ENCODE results near the gene SLC25A12. TPM values are rescaled to one million over a fixed set of nuclear protein-coding genes. Genes with fewer than 3 reads are reported as not detected.

SLC25A12 gene
- polyA plus RNA-seq, 2 of the 4 experiments (the other 2 are of a cell fraction) = 12.5 to 26.8 TPM

DNA sequence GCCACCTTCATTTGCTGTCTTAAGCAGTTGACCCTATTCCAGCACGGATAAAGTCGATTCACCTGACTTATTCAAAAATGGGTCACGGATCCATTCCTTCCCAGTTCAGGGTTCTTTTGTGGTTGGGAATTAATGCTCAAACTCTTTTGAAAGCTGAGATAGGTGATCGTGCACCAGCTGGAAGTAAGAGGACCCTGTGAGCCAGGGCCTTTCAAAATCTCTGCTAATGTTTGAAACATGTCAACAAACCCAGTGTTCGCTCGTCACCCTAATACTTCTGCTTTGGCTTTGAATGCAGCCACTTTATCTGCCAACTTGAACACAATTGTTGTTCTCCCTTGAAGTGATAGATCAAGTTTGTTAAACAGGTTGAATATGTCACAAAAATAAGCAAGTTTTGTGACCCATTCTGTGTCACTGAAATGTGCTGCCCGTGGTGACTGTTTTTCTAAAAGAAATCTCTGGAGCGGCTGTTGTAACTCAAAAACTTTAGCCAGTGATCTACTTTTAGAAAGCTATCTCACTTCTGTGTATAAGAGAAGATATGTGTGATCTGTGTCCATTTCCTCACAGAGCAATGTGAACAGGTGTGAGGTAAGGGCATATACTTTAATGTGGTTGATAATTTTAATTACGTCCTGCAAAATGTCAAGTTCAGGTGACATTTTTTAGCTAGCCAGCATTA, 45.2 kb upstream of the SLC25A12 start:
- CTCF ChIA-PET = interaction anchor here (0.9 to 2.5 kb wide), 3 partner anchors 11 to 167 kb away, joined by 3 to 5 read pairs (median 3); no protein-coding TSS in a partner anchor
- Histone ChIP-seq H3K4me2 (no peak overlapping the region), H3K9me3 (no peaks in the 10 kb centered on the region), H3K27ac (no peak overlapping the region), H3K4me1 (no peaks in the 10 kb centered on the region), H3K4me3 (no peak overlapping the region)
- FAIRE-seq = no peak
- no peak for ATAC-seq
- POLR2A ChIA-PET = no interaction called here
- DNase-seq (ENCODE audit: low read depth in 1 of 2, low spot score in 1 of 2) = no peak
- TF ChIP-seq EHF (CRISPR knock-in tag; IDR thresholded peaks at IDR 0.05) (no peak), KDM1A (IDR thresholded peaks at IDR 0.05; ENCODE audit: low read depth) (no peak), CBX8 (IDR thresholded peaks at IDR 0.05) (no peak), HOXB13 (CRISPR knock-in tag; IDR thresholded peaks at IDR 0.05; ENCODE audit: low read depth) (no peak), ESRRA (IDR thresholded peaks at IDR 0.05; ENCODE audit: borderline replicate concordance, low read length) (no peak), HDAC2 (IDR thresholded peaks at IDR 0.05) (no peak)
- TF ChIP-seq, protein P1, sequence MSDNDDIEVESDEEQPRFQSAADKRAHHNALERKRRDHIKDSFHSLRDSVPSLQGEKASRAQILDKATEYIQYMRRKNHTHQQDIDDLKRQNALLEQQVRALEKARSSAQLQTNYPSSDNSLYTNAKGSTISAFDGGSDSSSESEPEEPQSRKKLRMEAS (IDR thresholded peaks at IDR 0.05) = no peak
- TF ChIP-seq, protein P2, sequence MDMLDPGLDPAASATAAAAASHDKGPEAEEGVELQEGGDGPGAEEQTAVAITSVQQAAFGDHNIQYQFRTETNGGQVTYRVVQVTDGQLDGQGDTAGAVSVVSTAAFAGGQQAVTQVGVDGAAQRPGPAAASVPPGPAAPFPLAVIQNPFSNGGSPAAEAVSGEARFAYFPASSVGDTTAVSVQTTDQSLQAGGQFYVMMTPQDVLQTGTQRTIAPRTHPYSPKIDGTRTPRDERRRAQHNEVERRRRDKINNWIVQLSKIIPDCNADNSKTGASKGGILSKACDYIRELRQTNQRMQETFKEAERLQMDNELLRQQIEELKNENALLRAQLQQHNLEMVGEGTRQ (IDR thresholded peaks at IDR 0.05) = no peak
- WGBS (ENCODE audit: missing lambda C conversion rate) = 94% methylated on average over 9 of the region's 9 CpGs

DNA sequence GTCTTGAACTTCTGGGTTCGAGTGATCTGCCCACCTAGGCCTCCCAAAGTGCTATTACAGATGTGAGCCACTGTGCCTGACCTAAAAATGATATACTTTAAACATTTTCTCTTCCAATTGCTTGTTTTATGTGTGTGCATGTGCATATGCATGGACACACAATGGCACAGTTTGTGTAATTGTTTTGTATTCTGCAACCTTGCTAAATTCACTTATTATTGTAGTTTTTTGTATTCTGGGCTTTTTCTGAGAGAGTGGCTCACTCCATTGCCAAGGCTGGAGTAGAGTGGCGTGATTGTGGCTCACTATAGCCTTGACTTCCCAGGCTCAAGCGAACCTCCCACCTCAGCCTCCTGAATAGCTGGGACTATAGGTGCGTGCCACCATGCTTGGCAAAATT, 36.3 kb upstream of the SLC25A12 start:
- TF ChIP-seq ESRRA (IDR thresholded peaks at IDR 0.05; ENCODE audit: borderline replicate concordance, low read length) (no peak), MAFK (IDR thresholded peaks at IDR 0.05; ENCODE audit: partially characterized antibody) (peak; percentile 43)
- POLR2A ChIA-PET = no interaction called here
- no peak overlapping the region for H3K4me3 ChIP-seq

DNA sequence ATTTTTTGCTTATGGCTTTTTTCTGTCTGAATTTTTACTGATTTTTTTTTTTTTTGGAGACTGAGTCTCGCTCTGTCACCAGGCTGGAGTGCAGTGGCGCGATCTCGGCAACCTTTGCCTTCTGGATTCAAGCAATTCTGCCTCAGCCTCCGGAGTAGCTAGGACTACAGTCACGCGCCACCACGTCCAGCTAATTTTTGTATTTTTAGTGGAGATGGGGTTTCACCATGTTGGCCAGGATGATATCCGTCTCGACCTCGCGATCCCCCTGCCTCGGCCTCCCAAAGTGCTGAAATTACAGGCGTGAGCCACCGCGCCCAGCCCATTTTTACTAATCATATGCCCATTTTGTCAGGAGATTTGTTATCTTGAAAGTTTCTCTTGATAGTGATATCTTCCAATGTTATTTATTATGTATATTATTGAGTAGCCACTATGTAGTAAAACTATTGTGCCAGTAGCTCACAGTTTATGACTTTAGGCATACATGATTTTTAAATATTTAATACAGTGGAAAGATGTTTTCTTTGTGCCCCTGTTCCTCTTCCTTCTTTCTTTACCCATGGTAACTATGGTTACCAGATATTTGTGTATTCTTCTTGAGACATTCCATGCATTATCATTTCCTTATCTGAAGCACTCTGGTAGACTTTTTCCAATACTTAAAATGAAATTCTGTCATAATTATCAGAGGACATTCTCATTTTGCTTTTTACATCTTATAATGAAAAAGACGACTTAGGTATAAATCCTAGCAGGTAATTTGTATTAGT, 30.3 kb upstream of the SLC25A12 start:
- no peak overlapping the region for H3K4me3 ChIP-seq
- CTCF ChIA-PET = interaction anchor here (0.7 to 1.2 kb wide), 2 partner anchors 10 to 180 kb away, joined by 3 read pairs; no protein-coding TSS in a partner anchor
- DNase-seq (ENCODE audit: low read depth in 1 of 2, low spot score in 1 of 2) (peak in 1 of 2 experiments; percentile 21), FAIRE-seq (no peak), ATAC-seq (no peak)
- no peak overlapping the region for H3K27ac ChIP-seq
- H3K4me2 ChIP-seq = peak overlapping the region; percentile 92
- WGBS (ENCODE audit: missing lambda C conversion rate) = 95% methylated on average over 17 of the region's 17 CpGs
- TF ChIP-seq RAD21 (conservative IDR thresholded peaks at IDR 0.05 in 1 of 2, IDR thresholded peaks at IDR 0.05 in 1 of 2) = no peak
- no peak for TF ChIP-seq ESRRA (IDR thresholded peaks at IDR 0.05; ENCODE audit: borderline replicate concordance, low read length)
- TF ChIP-seq, protein P3, sequence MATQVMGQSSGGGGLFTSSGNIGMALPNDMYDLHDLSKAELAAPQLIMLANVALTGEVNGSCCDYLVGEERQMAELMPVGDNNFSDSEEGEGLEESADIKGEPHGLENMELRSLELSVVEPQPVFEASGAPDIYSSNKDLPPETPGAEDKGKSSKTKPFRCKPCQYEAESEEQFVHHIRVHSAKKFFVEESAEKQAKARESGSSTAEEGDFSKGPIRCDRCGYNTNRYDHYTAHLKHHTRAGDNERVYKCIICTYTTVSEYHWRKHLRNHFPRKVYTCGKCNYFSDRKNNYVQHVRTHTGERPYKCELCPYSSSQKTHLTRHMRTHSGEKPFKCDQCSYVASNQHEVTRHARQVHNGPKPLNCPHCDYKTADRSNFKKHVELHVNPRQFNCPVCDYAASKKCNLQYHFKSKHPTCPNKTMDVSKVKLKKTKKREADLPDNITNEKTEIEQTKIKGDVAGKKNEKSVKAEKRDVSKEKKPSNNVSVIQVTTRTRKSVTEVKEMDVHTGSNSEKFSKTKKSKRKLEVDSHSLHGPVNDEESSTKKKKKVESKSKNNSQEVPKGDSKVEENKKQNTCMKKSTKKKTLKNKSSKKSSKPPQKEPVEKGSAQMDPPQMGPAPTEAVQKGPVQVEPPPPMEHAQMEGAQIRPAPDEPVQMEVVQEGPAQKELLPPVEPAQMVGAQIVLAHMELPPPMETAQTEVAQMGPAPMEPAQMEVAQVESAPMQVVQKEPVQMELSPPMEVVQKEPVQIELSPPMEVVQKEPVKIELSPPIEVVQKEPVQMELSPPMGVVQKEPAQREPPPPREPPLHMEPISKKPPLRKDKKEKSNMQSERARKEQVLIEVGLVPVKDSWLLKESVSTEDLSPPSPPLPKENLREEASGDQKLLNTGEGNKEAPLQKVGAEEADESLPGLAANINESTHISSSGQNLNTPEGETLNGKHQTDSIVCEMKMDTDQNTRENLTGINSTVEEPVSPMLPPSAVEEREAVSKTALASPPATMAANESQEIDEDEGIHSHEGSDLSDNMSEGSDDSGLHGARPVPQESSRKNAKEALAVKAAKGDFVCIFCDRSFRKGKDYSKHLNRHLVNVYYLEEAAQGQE (IDR thresholded peaks at IDR 0.05) = no peak
- TF ChIP-seq RFX5 (IDR thresholded peaks at IDR 0.05) = no peak
- TF ChIP-seq, protein P4, sequence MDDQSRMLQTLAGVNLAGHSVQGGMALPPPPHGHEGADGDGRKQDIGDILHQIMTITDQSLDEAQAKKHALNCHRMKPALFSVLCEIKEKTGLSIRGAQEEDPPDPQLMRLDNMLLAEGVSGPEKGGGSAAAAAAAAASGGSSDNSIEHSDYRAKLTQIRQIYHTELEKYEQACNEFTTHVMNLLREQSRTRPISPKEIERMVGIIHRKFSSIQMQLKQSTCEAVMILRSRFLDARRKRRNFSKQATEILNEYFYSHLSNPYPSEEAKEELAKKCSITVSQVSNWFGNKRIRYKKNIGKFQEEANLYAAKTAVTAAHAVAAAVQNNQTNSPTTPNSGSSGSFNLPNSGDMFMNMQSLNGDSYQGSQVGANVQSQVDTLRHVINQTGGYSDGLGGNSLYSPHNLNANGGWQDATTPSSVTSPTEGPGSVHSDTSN (IDR thresholded peaks at IDR 0.05) = no peak
- no peak for TF ChIP-seq MAFK (IDR thresholded peaks at IDR 0.05; ENCODE audit: partially characterized antibody)
- TF ChIP-seq, protein P5, sequence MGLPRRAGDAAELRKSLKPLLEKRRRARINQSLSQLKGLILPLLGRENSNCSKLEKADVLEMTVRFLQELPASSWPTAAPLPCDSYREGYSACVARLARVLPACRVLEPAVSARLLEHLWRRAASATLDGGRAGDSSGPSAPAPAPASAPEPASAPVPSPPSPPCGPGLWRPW (IDR thresholded peaks at IDR 0.05) = no peak
- no peak for TF ChIP-seq MAZ (IDR thresholded peaks at IDR 0.05; ENCODE audit: borderline replicate concordance, low read depth, low read length)
- TF ChIP-seq FOSB (CRISPR knock-in tag; IDR thresholded peaks at IDR 0.05) = no peak
- H3K4me1 ChIP-seq = peaks cover 21% of the 10 kb centered on the region
- no peaks in the 10 kb centered on the region for H3K9me3 ChIP-seq
- POLR2A ChIA-PET = no interaction called here

More for the DNA sequence above, 36.3 kb upstream of the SLC25A12 start:
- WGBS (ENCODE audit: missing lambda C conversion rate) = 86% methylated on average over 4 of the region's 4 CpGs
- ATAC-seq = no peak
- Histone ChIP-seq H3K27ac (no peak overlapping the region), H3K4me2 (no peak overlapping the region), H3K9me3 (no peaks in the 10 kb centered on the region), H3K4me1 (no peaks in the 10 kb centered on the region)
- no peak for FAIRE-seq
- CTCF ChIA-PET = no interaction called here
- no peak for DNase-seq (ENCODE audit: low read depth in 1 of 2, low spot score in 1 of 2)
